SK-N-MC (cell line): Measurements from ENCODE around the gene CREB3L4.

Source experiments
- EZH2 ChIP-seq: fragments of 200-600 bp; sonication (generic); IDR thresholded peaks from one replicate; pipeline ENCODE4 v1.6.1; 2017; ENCODE audit warnings: antibody characterized with exemption
- FOXP2 ChIP-seq: optimal IDR thresholded peaks from 2 replicates; pipeline ENCODE3; 2011; ENCODE audit warnings: mild to moderate bottlenecking, moderate library complexity; ENCODE audit not compliant: insufficient read depth; ENCODE audit errors: extremely low read length, control extremely low read depth
- POLR2AphosphoS5 ChIP-seq: IDR thresholded peaks from 2 replicates; pipeline ENCODE4 v1.6.1; 2012; ENCODE audit warnings: mild to moderate bottlenecking, low read depth, low read length, borderline replicate concordance

DNA sequence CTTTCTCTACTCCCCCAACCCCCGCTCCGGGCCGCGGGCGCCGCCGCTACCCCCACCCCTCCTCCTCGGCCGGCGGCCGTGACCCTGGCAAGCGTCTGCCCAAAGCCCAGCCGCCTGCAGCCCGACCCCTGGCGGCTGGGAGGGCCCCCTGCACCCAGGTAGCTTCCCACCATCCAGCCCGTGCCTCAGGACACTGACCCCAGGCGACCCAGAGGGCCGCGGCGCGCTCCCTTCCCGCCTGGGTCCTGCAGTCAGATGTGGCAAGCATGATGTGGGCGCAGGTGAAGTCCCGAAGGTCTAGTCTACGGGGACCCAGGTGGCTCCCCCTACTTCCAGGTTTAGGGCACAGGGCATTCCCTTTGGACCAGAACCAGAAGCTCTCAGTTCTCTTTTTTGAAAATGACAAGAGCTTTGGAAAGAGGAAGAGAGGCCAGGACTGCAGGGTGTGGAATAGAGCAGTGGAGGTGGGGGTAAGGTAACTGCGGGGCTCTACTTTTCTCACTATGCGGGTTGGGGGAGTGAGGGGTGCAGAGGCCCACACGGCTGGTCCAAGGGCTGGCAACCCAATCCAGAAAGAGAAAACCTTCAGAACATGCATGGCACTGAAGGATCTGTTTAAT, 21.0 kb upstream of the CREB3L4 start, which contains the start of gene DENND4B:
- TF ChIP-seq POLR2AphosphoS5 (peak; percentile 8; the same call in 1 of the 2 replicates), EZH2 (no peak), FOXP2 (no peak)
